VCaP (cell line): Measurements from ENCODE around the gene CD36.
A peak's percentile ranks its signal among the peaks of the same experiment; 100 is the strongest.

Experiments
- H3K27ac ChIP-seq: fragments of 450-650 bp; 2 replicates; pipeline ENCODE4 v1.5.1; 2017
- CTCF ChIP-seq: fragments of 450-650 bp; conservative IDR thresholded peaks from 2 replicates; pipeline ENCODE4 v1.5.1; 2017; ENCODE audit warnings: mild to moderate bottlenecking, moderate library complexity

CD36 gene

DNA sequence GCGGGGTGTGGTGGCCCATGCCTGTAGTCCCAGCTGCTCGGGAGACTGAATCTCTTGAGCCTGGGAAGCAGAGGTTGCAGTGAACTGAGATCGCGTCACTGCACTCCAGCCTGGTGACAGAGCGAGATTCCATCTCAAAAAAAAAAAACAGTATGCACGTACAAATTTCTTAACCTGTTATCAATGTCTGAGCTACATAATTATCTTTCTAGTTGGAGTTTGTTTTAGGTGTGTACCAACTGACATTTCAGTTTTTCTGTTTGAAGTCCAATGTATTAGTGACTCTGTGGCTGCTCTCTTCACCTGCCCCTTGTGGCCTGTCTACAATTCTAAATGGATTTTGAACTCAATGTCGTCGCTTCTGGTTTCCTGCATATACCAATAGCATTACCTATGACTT, 40.3 kb downstream of the CD36 start:
- no peak overlapping the region for H3K27ac ChIP-seq
- no peak for TF ChIP-seq CTCF

GRCh38 chr7:80679921-80680907, 41.8 kb downstream of the CD36 start:
- TF ChIP-seq CTCF = no peak
- H3K27ac ChIP-seq = 0 out of 2 replicates have a peak overlapping the region, but pooled peaks have one; percentile 2

GRCh38 chr7:80681272-80681885, 42.9 kb downstream of the CD36 start:
- peak; percentile 82 for TF ChIP-seq CTCF
- H3K27ac ChIP-seq = no peak overlapping the region

DNA sequence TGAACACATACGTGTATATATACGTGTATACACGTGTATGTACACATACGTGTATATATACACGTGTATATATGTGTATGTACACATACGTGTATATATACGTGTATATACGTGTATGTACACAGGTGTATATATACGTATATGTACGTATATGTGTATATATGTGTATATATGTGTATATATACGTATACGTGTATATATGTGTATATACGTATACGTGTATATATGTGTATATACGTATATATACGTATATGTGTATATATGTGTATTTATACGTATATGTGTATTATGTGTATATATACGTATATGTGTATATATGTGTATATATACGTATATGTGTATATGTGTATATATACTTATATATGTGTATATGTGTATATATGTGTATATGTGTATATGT, 44.3 kb downstream of the CD36 start:
- H3K27ac ChIP-seq = no peak overlapping the region
- TF ChIP-seq CTCF = no peak

GRCh38 chr7:80686576-80686975, 48.1 kb downstream of the CD36 start:
- no peak overlapping the region for H3K27ac ChIP-seq
- TF ChIP-seq CTCF = no peak

DNA sequence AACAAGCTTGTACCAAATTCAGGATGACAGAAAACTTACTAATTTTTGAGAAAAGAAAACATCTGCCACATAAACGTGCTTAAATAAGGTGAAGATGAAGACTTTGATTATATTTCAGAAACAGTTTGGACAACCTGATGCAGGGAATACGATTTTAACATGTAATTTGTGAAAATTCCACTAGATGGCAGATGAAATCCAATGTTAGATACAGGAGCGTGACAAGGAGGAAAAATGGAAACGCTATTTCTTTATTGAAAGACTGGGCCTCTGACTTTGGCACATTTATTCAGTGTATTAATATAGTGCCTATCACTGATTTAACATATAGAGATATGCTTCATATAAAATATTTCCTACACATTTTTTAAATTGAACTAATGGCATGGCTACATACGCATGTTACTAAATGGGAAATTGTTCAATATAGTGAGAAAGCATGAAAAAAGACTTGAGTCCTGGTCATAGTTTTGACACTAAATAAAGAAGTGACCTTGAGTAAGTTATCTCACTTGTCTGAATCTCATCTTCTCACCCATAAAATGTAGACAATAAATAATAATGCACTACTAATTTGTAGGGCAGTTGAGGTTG, 60.7 kb downstream of the CD36 start:
- no peak overlapping the region for H3K27ac ChIP-seq
- TF ChIP-seq CTCF = peak; percentile 75

DNA sequence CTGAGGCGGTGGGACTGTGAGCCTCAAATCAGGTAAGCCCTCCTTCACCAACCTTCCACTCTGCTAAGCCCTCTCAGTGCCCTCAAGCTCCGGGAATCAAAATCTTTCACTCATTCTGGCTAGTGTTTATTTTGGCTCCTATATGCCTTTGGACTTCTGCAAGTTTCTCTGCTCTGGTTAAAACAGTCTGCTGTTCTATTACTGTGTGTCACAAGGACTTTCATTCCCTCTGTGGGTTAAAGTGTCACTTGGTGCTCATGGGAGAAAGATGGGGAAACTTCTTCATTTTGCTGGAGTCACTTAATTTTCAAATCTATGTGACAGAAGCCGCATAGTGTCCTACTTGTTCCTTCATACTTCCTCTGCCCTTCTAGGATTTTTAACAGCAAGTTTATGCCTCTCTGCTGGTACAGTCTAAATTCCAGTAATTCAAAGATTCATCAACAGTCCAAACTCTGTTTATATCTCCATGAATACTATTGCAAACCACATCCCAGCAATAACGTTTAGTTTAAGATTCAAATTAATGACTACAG, 61.3 kb downstream of the CD36 start:
- H3K27ac ChIP-seq = no peak overlapping the region
- no peak for TF ChIP-seq CTCF
